Peyer's patch (tissue), 4 donors: ENCODE results near the gene RNU11.

Experiments used
- POLR2A ChIP-seq, 2 donors: fragments of 450-650 bp; IDR thresholded peaks; one replicate each; pipeline ENCODE4 v1.5.1; 2017; ENCODE audit warnings: antibody characterized with exemption in 2 of 2, mild to moderate bottlenecking in 2 of 2, moderate library complexity in 2 of 2
- TF ChIP-seq, protein P1 (sequence below), 6 experiments: fragments of 450-650 bp in 4 of 6; fragments of 200-600 bp in 2 of 6; sonication (generic) in 1 of 6; IDR thresholded peaks; one replicate each; pipeline ENCODE4 v1.5.1; 2017 to 2019; ENCODE audit warnings: antibody characterized with exemption in 6 of 6, mild to moderate bottlenecking in 3 of 6, moderate library complexity in 1 of 6

DNA sequence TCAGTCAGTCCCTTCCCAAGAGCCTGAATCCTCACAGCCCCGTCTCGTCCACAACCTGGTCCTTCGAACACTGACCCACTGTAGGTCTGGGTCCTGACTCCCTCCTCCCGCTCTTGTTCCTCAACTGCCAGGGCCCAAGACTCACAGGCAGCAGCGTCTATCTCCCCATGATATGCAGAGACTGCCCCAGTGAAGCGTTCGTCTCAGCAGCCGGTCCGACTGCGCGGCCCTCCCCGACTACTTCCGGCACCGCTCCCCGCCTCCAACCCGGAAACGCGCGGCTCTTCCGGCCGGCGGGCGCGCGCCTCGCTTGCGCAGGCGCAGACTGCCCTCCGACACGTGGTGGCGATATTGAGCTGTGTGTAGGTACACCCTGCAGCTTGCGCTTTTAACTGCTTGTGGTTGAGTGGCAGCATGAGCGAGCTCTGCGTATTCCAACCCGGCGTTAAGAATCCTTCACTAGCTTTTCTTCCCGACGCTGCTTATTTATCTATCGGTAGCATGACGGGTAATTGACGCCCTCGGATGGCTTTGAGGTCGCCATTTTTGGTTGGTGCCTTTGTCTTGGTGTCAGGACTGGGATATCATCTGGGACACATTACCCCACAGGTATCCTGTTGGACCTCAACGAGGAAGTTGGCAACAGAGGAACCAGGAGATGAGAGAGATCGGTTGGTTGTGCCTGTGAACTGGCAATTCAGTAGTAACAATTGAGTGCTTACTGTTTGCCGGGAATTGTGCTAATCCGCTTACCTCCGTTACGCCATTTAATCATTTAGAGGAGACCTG is 5.4 kb upstream of the RNU11 start, which contains the start of gene TAF12:
- TF ChIP-seq, protein P1, sequence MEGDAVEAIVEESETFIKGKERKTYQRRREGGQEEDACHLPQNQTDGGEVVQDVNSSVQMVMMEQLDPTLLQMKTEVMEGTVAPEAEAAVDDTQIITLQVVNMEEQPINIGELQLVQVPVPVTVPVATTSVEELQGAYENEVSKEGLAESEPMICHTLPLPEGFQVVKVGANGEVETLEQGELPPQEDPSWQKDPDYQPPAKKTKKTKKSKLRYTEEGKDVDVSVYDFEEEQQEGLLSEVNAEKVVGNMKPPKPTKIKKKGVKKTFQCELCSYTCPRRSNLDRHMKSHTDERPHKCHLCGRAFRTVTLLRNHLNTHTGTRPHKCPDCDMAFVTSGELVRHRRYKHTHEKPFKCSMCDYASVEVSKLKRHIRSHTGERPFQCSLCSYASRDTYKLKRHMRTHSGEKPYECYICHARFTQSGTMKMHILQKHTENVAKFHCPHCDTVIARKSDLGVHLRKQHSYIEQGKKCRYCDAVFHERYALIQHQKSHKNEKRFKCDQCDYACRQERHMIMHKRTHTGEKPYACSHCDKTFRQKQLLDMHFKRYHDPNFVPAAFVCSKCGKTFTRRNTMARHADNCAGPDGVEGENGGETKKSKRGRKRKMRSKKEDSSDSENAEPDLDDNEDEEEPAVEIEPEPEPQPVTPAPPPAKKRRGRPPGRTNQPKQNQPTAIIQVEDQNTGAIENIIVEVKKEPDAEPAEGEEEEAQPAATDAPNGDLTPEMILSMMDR (IDR thresholded peaks at IDR 0.05) = peak; percentile 40 to 63 (median 48)
- TF ChIP-seq POLR2A (IDR thresholded peaks at IDR 0.05) = peak; percentile 98 to 99
